Neuron (in vitro differentiated cells): ENCODE results near the gene GNL1.
A peak's percentile ranks its signal among the peaks of the same experiment; 100 is the strongest.

Experiments
- H2AFZ ChIP-seq: one replicate; pipeline ENCODE4 v1.6.1; 2013; ENCODE audit warnings: low read depth, mild to moderate bottlenecking, inconsistent platforms, low read length, moderate library complexity
- H3K27me3 ChIP-seq: one replicate; pipeline ENCODE4 v1.6.1; 2013; ENCODE audit warnings: low read length; ENCODE audit not compliant: insufficient read depth
- H3K36me3 ChIP-seq: one replicate; pipeline ENCODE4 v1.6.1; 2013; ENCODE audit warnings: low read length; ENCODE audit not compliant: insufficient read depth
- H3K4me1 ChIP-seq: one replicate; pipeline ENCODE4 v1.6.1; 2013; ENCODE audit warnings: low read length; ENCODE audit not compliant: insufficient read depth
- H3K4me3 ChIP-seq: 2 replicates; pipeline ENCODE4 v1.5.1; 2013; ENCODE audit warnings: mild to moderate bottlenecking, low read length, moderate library complexity
- H3K9me3 ChIP-seq: one replicate; pipeline ENCODE4 v1.6.1; 2013; ENCODE audit warnings: low read length

GNL1 gene

DNA sequence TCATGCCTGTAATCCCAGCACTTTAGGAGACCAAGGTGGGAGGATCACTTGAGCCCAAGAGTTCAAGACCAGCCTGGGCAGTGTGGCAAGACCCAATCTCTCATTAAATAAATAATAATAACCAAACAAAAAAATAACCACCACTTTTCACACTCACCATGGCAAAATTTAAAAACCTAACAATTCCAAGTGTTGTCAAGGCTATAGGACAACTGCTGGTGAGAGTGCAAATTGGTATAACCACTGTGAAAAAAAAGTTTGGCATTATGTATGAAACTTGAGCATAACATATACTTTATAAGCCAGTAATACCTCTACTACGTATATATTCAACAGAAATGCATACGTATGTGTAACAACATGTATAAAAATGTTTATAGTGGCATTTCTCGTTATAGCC lies 4.6 kb upstream of the GNL1 start:
- no peaks in the 10 kb centered on the region for H3K9me3 ChIP-seq
- peaks cover 11% of the 10 kb centered on the region for H3K4me1 ChIP-seq
- H3K36me3 ChIP-seq = peaks cover 35% of the 10 kb centered on the region
- H3K4me3 ChIP-seq = no peak overlapping the region
- H2AFZ ChIP-seq = no peak overlapping the region
- no peaks in the 10 kb centered on the region for H3K27me3 ChIP-seq

DNA sequence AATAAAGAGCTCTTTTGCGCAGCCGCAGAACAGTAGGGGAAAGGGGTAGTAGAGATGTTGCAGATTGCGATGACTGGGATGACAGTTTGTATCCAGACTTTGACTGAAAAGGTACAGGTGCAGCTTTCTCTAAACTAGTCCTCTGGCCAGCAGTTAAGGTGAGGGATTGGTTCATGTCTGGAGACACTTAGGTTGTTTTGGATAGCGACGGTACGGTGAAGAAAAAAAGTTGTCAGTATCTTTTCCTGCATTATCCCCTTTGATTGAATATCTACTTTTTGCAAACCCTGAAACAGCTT lies 1.3 kb upstream of the GNL1 start:
- Histone ChIP-seq H2AFZ (peak overlapping the region; percentile 91), H3K36me3 (peaks cover 38% of the 10 kb centered on the region), H3K4me3 (peak overlapping the region; percentile 88), H3K9me3 (no peaks in the 10 kb centered on the region), H3K27me3 (no peaks in the 10 kb centered on the region), H3K4me1 (peaks cover 19% of the 10 kb centered on the region)

DNA sequence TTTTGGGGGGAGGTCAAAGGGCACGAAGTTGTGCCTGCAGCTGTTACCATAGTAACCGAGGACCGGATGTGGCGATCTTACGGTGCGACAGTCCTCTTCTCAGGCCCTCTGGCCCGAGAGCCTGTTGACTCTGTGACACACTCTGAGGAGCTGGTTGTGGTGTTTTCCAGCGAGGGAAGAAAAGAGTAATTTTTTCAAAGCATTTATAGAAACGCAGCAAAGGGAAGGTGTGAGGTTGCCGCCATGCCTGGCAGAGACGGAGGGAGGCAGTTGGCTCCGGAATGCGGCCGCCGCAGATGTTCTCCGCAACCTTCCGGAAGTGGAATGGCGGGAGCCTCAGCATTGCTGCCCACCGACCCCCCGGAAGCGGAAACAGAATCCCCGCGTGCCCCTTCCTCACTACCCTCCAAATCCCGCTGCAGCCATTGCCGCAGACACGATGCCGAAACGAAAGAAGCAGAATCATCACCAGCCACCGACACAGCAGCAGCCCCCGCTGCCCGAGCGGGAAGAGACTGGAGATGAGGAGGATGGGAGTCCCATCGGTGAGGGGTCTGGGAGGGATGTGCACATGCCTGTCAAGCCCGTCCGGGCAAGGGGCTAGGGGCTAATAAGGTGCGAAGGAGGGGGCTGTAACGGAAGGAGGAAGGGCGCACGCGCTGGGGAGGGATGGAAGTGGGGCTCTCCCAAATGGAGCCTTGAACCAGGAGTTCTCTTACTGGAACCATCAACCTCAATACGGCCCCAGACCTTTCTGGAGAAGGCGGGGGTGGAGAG lies 805 bp upstream of the GNL1 start, which contains the start of gene PRR3:
PRR3 (plus strand) TSS at position 390 of the 777 bp plus-strand sequence; CDS start at position 440, 50 bp downstream.
- Histone ChIP-seq H3K36me3 (peaks cover 38% of the 10 kb centered on the region), H2AFZ (peak within 1 kb of the TSS; percentile 91), H3K4me3 (peak within 1 kb of the TSS; percentile 88), H3K4me1 (peaks cover 19% of the 10 kb centered on the region), H3K9me3 (no peaks in the 10 kb centered on the region), H3K27me3 (no peaks in the 10 kb centered on the region)

DNA sequence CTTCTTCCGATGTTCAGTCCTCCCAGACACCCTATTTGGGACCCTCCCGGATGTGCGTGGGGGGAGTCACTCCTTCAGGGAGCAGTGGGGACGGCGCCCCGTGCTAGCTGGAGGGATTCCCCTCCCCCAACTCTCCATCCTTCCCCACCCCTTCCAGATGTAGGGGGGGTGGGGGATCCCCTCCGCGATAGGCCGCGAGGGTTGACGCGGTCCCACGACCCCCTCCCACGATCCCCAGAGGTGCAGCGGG lies 548 bp downstream of the GNL1 start:
- Histone ChIP-seq H3K4me3 (peak overlapping the region; percentile 88), H3K36me3 (peaks cover 38% of the 10 kb centered on the region), H3K9me3 (no peaks in the 10 kb centered on the region), H3K27me3 (no peaks in the 10 kb centered on the region), H2AFZ (peak overlapping the region; percentile 91), H3K4me1 (peaks cover 19% of the 10 kb centered on the region)

DNA sequence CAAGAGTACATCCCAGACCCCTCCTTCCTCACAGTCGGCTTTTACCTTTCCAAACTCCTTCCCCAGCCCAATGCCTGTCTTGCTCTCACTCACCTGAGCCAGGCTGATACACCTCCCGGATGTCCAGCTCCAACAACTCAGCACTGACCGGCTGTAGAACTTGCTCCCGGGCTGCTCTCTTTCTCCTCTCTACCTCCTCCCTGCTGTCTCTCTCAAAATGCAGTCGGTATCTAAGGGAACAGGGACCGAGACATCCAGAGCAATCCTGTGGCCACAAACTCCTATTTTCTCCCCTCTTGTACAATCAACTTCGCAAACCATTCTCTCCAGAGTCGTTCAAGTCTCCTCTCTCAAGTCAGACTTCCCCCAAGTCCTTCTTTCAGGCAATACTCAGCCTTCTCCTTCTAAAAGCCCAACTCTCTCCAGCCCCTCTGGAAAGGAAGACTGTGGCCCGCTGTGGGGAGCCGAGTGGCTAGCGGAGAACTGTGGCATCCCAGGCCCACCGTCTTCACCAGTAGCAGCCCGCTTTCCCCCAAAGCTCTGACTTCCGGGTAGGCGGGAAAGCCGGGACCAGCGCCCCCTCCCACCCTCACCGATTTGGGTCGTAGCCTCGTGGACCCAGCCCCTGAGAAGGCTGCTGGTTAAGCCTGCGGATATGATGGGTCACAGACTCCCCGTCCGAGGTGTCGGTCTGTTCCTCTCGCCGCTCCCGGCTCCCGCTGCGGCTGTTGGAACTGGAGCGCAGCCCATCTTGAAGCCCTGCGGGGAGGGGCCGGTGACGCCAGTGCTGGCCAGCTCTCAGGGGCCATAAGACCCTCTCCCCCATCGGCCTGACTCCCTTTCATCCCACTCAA lies 1.1 kb downstream of the GNL1 start:
- Histone ChIP-seq H3K36me3 (peaks cover 42% of the 10 kb centered on the region), H3K4me3 (peak overlapping the region; percentile 88), H2AFZ (peak overlapping the region; percentile 91), H3K9me3 (no peaks in the 10 kb centered on the region), H3K4me1 (peaks cover 19% of the 10 kb centered on the region), H3K27me3 (no peaks in the 10 kb centered on the region)

DNA sequence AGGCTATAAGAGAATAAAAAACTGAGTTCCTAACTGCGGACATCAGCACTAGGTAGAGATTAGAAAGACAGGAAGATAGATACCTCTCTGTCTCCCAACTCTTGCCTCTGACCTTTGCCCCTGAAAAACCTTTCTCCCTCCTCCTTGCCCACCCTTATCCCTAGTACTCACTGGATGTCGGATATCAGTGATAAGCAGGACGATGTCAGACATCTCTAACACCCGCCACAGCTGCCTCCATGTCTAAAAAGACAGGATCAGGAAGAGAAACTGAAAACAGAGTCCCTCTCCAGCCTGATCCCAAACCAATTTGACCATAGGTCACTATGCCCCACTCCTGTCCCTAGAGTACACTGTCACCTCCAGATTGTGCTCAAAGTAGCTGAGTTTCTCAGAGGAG lies 1.9 kb downstream of the GNL1 start:
- peaks cover 19% of the 10 kb centered on the region for H3K4me1 ChIP-seq
- H3K4me3 ChIP-seq = no peak overlapping the region
- H2AFZ ChIP-seq = no peak overlapping the region
- no peaks in the 10 kb centered on the region for H3K9me3 ChIP-seq
- H3K27me3 ChIP-seq = no peaks in the 10 kb centered on the region
- H3K36me3 ChIP-seq = peaks cover 44% of the 10 kb centered on the region

DNA sequence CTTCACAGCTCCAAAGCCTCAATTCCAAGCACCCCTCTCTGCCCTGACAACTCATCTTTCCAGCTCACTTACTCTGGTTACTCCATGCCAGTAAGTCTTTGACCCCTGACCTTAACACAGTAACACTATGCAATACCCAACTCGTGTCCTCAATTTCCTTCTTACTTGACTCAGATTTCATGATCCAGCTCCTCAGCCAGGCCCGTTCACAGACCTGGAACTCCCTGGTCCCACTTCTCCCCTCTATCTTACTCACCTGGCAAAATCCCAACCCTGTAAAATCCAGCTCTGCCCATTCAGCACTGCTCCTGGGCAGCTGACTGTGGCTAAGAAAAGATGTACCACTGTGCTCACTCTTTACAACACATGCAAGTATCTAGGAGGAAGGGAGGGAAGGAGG lies 7.9 kb downstream of the GNL1 start:
- H3K4me3 ChIP-seq = no peak overlapping the region
- H3K9me3 ChIP-seq = no peaks in the 10 kb centered on the region
- H3K4me1 ChIP-seq = no peaks in the 10 kb centered on the region
- peaks cover 53% of the 10 kb centered on the region for H3K36me3 ChIP-seq
- no peak overlapping the region for H2AFZ ChIP-seq
- no peaks in the 10 kb centered on the region for H3K27me3 ChIP-seq

DNA sequence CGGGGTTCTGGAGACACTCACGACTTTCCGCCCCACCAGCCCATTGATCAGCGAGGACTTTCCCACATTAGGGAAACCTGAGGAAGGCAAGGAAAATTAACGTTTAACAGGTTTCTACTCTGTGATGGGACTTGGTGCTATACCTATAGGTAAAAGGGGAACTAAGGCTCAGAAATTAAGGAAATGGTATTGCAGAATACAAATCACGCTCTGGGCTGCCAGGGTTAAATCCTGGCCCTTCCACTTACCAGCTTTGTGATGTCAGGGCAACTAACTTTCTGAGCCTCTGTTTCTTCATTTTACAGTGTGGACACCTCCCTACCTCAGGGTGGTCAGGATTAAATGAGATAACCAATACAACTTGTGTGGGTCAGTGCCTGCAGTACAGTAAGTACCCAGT lies 8.8 kb downstream of the GNL1 start:
- no peaks in the 10 kb centered on the region for H3K9me3 ChIP-seq
- no peaks in the 10 kb centered on the region for H3K27me3 ChIP-seq
- H3K36me3 ChIP-seq = peaks cover 44% of the 10 kb centered on the region
- H3K4me1 ChIP-seq = no peaks in the 10 kb centered on the region
- no peak overlapping the region for H2AFZ ChIP-seq
- no peak overlapping the region for H3K4me3 ChIP-seq

DNA sequence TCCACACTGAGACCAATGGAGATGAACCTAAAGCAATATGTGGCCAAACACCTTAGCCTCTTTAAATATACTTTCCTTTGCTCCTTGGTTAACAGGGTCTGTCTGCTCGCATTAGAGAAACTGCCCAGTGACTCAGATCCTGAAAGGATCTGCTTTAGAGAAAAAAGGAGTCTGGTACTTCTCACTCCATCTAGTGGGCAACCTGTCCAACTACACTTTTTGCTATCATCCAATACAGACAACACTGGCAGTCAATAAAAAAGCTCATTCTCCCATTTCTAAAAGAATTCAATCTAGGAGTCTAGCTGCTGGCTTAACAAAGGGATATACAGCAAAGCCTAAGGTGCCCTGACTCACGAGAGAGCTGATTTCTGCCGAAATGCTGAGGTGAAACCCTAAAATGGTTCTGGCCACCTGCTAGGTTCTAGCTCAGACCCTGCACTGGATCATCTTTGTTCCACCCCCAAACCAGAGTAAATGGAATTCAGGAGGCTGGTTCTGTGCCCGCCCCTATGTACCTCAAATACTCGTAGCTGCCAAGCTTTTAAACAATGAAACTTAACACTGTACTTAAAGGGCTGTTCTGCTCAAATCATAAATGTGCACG lies 11.5 kb downstream of the GNL1 start:
- Histone ChIP-seq H3K4me1 (no peaks in the 10 kb centered on the region), H3K9me3 (no peaks in the 10 kb centered on the region), H2AFZ (no peak overlapping the region), H3K36me3 (peaks cover 25% of the 10 kb centered on the region), H3K4me3 (no peak overlapping the region), H3K27me3 (no peaks in the 10 kb centered on the region)

DNA sequence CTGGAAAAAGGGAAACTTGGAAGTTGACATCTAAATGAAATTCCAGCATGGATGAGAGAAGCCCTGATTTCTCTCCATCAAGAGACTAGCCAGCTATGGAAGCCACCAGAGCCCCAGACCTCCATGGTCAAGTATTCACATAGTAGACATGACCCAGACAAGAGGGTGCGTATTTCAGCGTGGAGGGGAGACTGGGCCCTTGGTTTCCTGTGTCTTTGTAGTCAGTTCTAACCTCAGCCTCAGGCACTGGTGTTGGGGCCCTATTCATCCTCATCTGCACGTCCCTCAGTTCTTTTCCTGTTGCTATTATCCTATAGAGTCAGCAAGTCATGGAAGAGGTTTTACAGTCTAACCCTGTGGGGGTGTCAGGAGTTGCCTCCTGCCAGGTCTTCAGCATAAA lies 12.5 kb downstream of the GNL1 start:
- H3K9me3 ChIP-seq = no peaks in the 10 kb centered on the region
- peaks cover 22% of the 10 kb centered on the region for H3K36me3 ChIP-seq
- no peaks in the 10 kb centered on the region for H3K27me3 ChIP-seq
- H3K4me3 ChIP-seq = no peak overlapping the region
- H2AFZ ChIP-seq = no peak overlapping the region
- no peaks in the 10 kb centered on the region for H3K4me1 ChIP-seq

DNA sequence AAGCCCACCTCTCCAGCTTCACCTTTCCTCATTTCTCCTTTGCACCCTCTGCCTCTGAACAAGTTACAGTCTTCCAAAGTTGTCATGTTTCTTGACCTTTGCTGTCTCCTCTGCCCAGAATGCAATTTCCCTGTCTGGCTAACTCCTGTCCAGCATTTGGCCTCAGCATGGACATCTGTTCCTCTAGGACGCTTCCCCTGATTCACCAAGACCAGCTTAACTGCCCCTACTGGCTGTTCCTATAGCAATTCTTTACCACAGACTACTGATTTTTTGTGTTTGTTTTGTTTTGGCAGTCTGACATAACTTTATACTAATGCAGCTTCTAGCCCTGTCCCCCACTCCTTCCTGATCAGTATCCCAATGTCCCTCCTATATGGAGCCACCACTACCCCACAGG lies 13.4 kb downstream of the GNL1 start:
- Histone ChIP-seq H2AFZ (no peak overlapping the region), H3K36me3 (peaks cover 18% of the 10 kb centered on the region), H3K27me3 (no peaks in the 10 kb centered on the region), H3K4me3 (no peak overlapping the region), H3K9me3 (no peaks in the 10 kb centered on the region), H3K4me1 (no peaks in the 10 kb centered on the region)

DNA sequence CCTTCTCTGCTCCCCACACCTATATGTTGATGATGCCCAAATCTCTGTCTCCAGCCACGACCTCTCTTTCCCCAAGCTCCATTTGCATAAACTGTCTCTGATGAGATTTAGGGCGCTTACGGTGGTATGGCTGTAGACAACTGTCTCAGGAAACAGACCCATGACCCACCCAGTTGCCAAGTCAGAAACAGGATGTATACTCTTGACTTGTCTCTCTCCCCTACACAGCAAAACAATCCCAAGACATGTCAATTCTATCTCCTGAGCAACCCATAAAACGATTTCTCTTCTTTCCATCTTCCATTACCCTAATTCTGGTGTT lies 13.9 kb downstream of the GNL1 start:
- no peak overlapping the region for H3K4me3 ChIP-seq
- no peaks in the 10 kb centered on the region for H3K9me3 ChIP-seq
- peaks cover 15% of the 10 kb centered on the region for H3K36me3 ChIP-seq
- H2AFZ ChIP-seq = no peak overlapping the region
- H3K4me1 ChIP-seq = no peaks in the 10 kb centered on the region
- H3K27me3 ChIP-seq = no peaks in the 10 kb centered on the region

DNA sequence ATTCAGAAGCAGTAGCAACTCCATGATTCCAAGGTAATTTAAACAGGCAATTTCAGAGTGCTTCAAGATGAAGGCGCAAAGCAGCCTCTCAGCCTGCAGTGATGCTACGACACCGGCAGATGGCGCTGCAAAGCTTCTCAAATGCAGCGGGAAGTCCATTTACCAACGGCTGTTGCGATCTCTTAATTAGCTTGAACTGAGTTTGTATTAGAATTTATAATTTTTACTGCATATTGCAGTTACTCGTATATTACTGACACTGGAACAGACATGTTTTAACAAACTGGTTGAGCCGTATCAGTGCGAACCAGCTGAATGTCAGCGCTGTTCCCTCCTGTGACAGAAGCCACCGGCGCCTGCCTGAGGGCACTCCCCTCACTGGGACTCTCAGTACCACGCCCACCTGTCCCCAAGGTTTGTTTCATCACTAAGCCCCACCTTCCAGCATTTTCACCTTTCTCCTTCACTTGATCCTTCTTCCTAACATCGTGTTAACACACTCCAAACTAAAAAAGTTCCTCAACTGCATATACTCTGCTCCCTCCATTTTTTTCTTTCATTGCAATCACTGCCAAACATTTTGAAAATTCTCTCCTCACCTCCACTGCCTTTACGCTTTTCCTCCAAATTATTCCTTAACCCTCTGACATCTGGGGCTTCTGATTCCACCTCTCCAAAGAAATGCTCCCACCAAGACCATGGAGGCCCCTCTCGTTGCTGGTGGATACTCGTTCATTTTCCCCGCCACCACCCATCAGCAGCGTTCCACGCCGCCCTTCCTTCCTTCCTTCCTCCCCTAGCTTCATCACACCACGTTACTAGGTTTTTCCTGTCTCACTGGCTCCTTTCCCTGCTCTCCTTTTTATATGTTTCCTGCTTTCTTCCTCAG lies 14.5 kb downstream of the GNL1 start:
- no peaks in the 10 kb centered on the region for H3K4me1 ChIP-seq

More for the DNA sequence above, 14.5 kb downstream of the GNL1 start:
- H3K36me3 ChIP-seq = peaks cover 9% of the 10 kb centered on the region
- no peaks in the 10 kb centered on the region for H3K9me3 ChIP-seq
- peak overlapping the region; percentile 35 for H3K4me3 ChIP-seq
- peak overlapping the region; percentile 23 for H2AFZ ChIP-seq
- no peaks in the 10 kb centered on the region for H3K27me3 ChIP-seq
